Panc1 (cell line): ENCODE results near the gene ZDHHC7. TPM values are rescaled to one million over a fixed set of nuclear protein-coding genes. Genes with fewer than 3 reads are reported as not detected.

ENCODE experiments used
- ATAC-seq: fragments of 200-7000 bp; cut with Tn5 transposase; 2 replicates; pipeline ENCODE4 v1.9.1; 2020; ENCODE audit warnings: mild to moderate bottlenecking, moderate library complexity
- BruUV-seq: library from RNA; stranded (reverse); fragments of 400-500 nt; replicated peaks from 2 replicates; lab custom pipeline; 2021; lab: Mats Ljungman, UMichigan
- CTCF ChIA-PET: fragments of 300-600 bp; sonication (Branson Sonifier 250); formaldehyde crosslinking; loops from one replicate; lab custom pipeline; 2022; ENCODE audit warnings: antibody characterized with exemption; lab: Charles Lee
- POLR2A ChIA-PET: fragments of 300-600 bp; sonication (Branson Sonifier 250); formaldehyde crosslinking; loops from one replicate; lab custom pipeline; 2022; ENCODE audit warnings: antibody characterized with exemption; lab: Charles Lee
- DNase-seq: peaks from one replicate; pipeline ENCODE4 v3.0.0-alpha.2; 2010; ENCODE audit warnings: low read depth, low spot score
- H3K27ac ChIP-seq: 2 replicates; pipeline ENCODE4 v1.5.1; 2011; ENCODE audit warnings: mild to moderate bottlenecking, low read length, inconsistent platforms
- H3K27me3 ChIP-seq: fragments of 200-500 bp; sonication (Bioruptor generic); 2 replicates; pipeline ENCODE4 v1.6.0; 2014; ENCODE audit warnings: low read length, inconsistent platforms; ENCODE audit not compliant: control insufficient read depth, insufficient read depth
- H3K36me3 ChIP-seq: fragments of 200-500 bp; sonication (Bioruptor generic); 2 replicates; pipeline ENCODE4 v1.5.1; 2014; ENCODE audit warnings: inconsistent platforms, mild to moderate bottlenecking, low read length, moderate library complexity; ENCODE audit not compliant: control insufficient read depth, insufficient read depth
- H3K4me1 ChIP-seq: 2 replicates; pipeline ENCODE4 v1.5.1; 2011; ENCODE audit warnings: inconsistent platforms, mild to moderate bottlenecking, low read length, moderate library complexity; ENCODE audit not compliant: control insufficient read depth, insufficient read depth
- H3K4me3 ChIP-seq, 2 experiments: 2 replicates each; pipeline ENCODE4 v1.5.1; 2011 to 2012; ENCODE audit warnings: low read depth in 2 of 2, low read length in 2 of 2, mild to moderate bottlenecking in 2 of 2, inconsistent platforms in 1 of 2, moderate library complexity in 1 of 2
- H3K9me3 ChIP-seq: fragments of 200-500 bp; sonication (Bioruptor generic); 2 replicates; pipeline ENCODE4 v1.5.1; 2014; ENCODE audit warnings: low read depth, mild to moderate bottlenecking, inconsistent platforms, low read length, moderate library complexity; ENCODE audit not compliant: control insufficient read depth, insufficient read depth
- POLR2AphosphoS5 ChIP-seq: IDR thresholded peaks from 2 replicates; pipeline ENCODE4 v1.6.1; 2012; ENCODE audit warnings: mild to moderate bottlenecking, low read depth, low read length, moderate library complexity
- REST ChIP-seq, 2 experiments: IDR thresholded peaks; 2 replicates each; pipeline ENCODE4 v1.6.1; 2011 to 2012; ENCODE audit warnings: low read depth in 2 of 2, control low read depth in 1 of 2, low read length in 1 of 2, mild to moderate bottlenecking in 1 of 2, moderate library complexity in 1 of 2; ENCODE audit not compliant: insufficient read depth in 1 of 2
- SIN3A ChIP-seq: IDR thresholded peaks from 2 replicates; pipeline ENCODE4 v1.6.1; 2012; ENCODE audit warnings: low read depth, mild to moderate bottlenecking, low read length, moderate library complexity, borderline replicate concordance; ENCODE audit not compliant: insufficient read depth
- TCF7L2 ChIP-seq: IDR thresholded peaks from 2 replicates; pipeline ENCODE4 v1.6.1; 2011; ENCODE audit warnings: mild to moderate bottlenecking, low read depth, low read length, inconsistent platforms
- in situ Hi-C: cut with HindIII; loops from 2 replicates; pipeline ENCODE4 v1.10.0; 2016; ENCODE audit warnings: low sequenced_read_pairs, low pct_unique_long_range_greater_than_20kb
- intact Hi-C: fragments of 100-400 bp; cut with micrococcal nuclease; formaldehyde crosslinking; loops from one replicate; pipeline ENCODE4 v1.10.0; 2022; ENCODE audit not compliant: unreplicated experiment
- total RNA-seq: library from RNA; stranded (reverse); gene quantifications from one replicate; pipeline ENCODE4 v1.2.1, GENCODE V29; 2021; ENCODE audit not compliant: unreplicated experiment
- TF ChIP-seq, protein P1 (sequence below): fragments of 450-650 bp; IDR thresholded peaks from 2 replicates; pipeline ENCODE4 v1.5.1; 2017; ENCODE audit warnings: mild to moderate bottlenecking

ZDHHC7 gene
- total RNA-seq, 1 experiment from 2014 or later: 71.5 TPM

DNA sequence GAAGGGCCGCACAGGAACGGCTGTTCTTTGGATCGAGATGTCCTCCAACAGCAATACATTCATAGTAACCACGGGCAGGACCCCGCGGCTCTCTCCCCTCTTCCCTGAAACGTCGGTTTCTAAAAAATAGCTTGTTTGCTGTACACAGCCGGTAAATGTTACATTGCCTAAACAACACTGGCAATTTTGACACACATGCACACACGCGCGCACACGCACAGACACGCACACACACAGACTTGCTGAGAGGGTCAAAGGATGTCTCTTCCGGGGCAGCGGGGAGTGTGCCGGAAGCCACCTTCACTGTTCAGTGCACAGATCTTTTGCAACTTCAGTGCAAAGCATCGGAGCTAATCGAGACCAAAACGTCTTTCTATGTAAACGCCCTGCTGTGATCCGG, 35.8 kb downstream of the ZDHHC7 start:
- BruUV-seq: TSS peak; percentile 81
- H3K27ac ChIP-seq: no peak overlapping the region
- TF ChIP-seq, protein P1, sequence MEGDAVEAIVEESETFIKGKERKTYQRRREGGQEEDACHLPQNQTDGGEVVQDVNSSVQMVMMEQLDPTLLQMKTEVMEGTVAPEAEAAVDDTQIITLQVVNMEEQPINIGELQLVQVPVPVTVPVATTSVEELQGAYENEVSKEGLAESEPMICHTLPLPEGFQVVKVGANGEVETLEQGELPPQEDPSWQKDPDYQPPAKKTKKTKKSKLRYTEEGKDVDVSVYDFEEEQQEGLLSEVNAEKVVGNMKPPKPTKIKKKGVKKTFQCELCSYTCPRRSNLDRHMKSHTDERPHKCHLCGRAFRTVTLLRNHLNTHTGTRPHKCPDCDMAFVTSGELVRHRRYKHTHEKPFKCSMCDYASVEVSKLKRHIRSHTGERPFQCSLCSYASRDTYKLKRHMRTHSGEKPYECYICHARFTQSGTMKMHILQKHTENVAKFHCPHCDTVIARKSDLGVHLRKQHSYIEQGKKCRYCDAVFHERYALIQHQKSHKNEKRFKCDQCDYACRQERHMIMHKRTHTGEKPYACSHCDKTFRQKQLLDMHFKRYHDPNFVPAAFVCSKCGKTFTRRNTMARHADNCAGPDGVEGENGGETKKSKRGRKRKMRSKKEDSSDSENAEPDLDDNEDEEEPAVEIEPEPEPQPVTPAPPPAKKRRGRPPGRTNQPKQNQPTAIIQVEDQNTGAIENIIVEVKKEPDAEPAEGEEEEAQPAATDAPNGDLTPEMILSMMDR: no peak
- TF ChIP-seq REST (IDR thresholded peaks at IDR 0.05; ENCODE audit: insufficient read depth in 1 of 2, low read depth in 2 of 2, low read length in 1 of 2): no peak
- no peak for TF ChIP-seq TCF7L2
- TF ChIP-seq SIN3A: no peak
- no peak for TF ChIP-seq POLR2AphosphoS5
- ATAC-seq: no peak
- peaks cover 16% of the 10 kb centered on the region for H3K36me3 ChIP-seq
- in situ Hi-C loops (no loop called here), intact Hi-C loops (no loop called here)
- no peak overlapping the region for H3K4me3 ChIP-seq
- ChIA-PET CTCF (no interaction called here), POLR2A (interaction anchor here (0.7 kb wide), 1 partner anchor 52 kb away, joined by 3 read pairs; no protein-coding TSS in a partner anchor)
- DNase-seq: no peak
- no peaks in the 10 kb centered on the region for H3K27me3 ChIP-seq
- H3K9me3 ChIP-seq: no peaks in the 10 kb centered on the region
- H3K4me1 ChIP-seq: 0 out of 2 replicates have a peak, but pooled peaks cover 5% of the 10 kb centered on the region

DNA sequence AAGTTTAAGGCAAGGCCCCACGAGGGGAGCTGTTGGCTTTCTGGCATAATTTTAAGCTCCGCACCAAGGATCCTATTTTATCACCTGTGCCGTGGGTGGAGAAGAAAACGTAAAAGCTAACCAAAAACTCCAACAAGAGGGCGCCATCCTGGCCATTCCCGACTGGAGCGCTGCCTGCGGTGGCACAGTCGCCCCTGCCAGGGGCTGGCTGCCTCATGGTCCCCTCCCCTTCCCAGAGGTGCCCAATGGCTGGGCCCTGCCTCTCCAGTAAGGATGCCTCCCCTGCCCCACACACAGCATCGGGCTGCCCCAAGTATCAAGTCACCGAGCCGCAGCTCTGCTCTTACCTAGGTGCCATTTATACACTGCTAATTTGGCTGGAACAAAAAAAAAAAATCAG, 36.3 kb downstream of the ZDHHC7 start:
- in situ Hi-C loops: no loop called here
- CTCF ChIA-PET: no interaction called here
- Histone ChIP-seq H3K9me3 (no peaks in the 10 kb centered on the region), H3K4me3 (no peak overlapping the region), H3K27ac (no peak overlapping the region), H3K4me1 (0 out of 2 replicates have a peak, but pooled peaks cover 5% of the 10 kb centered on the region), H3K27me3 (no peaks in the 10 kb centered on the region), H3K36me3 (peaks cover 16% of the 10 kb centered on the region)
- no TSS peak for BruUV-seq
- ATAC-seq (no peak), DNase-seq (no peak)
- intact Hi-C loops: no loop called here
- TF ChIP-seq TCF7L2: no peak
- TF ChIP-seq REST (IDR thresholded peaks at IDR 0.05; ENCODE audit: insufficient read depth in 1 of 2, low read depth in 2 of 2, low read length in 1 of 2): no peak
- TF ChIP-seq, protein P1: no peak; the same call in 1 of the 2 replicates
- TF ChIP-seq SIN3A: no peak
- no peak for TF ChIP-seq POLR2AphosphoS5
- POLR2A ChIA-PET: no interaction called here
